Neural crest cell (in vitro differentiated cells): ENCODE measurements around the gene SLC25A23. TPM values are rescaled to one million over a fixed set of nuclear protein-coding genes. Genes with fewer than 3 reads are reported as not detected.
"Not testable (repeated sequence)": the region's sequence is repeated elsewhere in the genome, so short reads cannot be mapped to it uniquely, and the experiment has no call there.

Experiments
- DNase-seq: peaks from one replicate; pipeline ENCODE4 v3.0.0; 2021; ENCODE audit warnings: low read depth, mixed read lengths, low spot score
- H3K27ac Mint-ChIP-seq: one replicate; pipeline ENCODE4 v1.8.0; 2021; ENCODE audit warnings: mild to moderate bottlenecking, mixed read lengths; ENCODE audit not compliant: unreplicated experiment
- H3K27me3 Mint-ChIP-seq: 2 replicates; pipeline ENCODE4 v1.8.0; 2021; ENCODE audit warnings: low read depth, mild to moderate bottlenecking, mixed read lengths
- H3K36me3 Mint-ChIP-seq: 2 replicates; pipeline ENCODE4 v1.8.0; 2021; ENCODE audit warnings: low read depth, mild to moderate bottlenecking, mixed read lengths
- H3K4me1 Mint-ChIP-seq: 2 replicates; pipeline ENCODE4 v1.8.0; 2021; ENCODE audit warnings: mixed read lengths
- H3K4me3 Mint-ChIP-seq: one replicate; pipeline ENCODE4 v1.8.0; 2021; ENCODE audit warnings: mild to moderate bottlenecking, mixed read lengths
- H3K9me3 Mint-ChIP-seq: 2 replicates; pipeline ENCODE4 v1.8.0; 2021; ENCODE audit warnings: mixed read lengths
- CTCF ChIP-seq: fragments of 200-600 bp; sonication (generic); conservative IDR thresholded peaks from 2 replicates; pipeline ENCODE4 v1.5.0; 2021; ENCODE audit warnings: antibody characterized with exemption, mild to moderate bottlenecking
- total RNA-seq: library from RNA; stranded (reverse); gene quantifications from 2 replicates; pipeline ENCODE4 v1.2.1, GENCODE V29; 2021

SLC25A23 gene
- total RNA-seq, 1 donor from 2014 or later: 72.2 TPM

- Mint-ChIP-seq H3K9me3 (no peaks in the 10 kb centered on the region), H3K27ac (peak overlapping the region; percentile 31), H3K4me3 (no peak overlapping the region), H3K4me1 (no peaks in the 10 kb centered on the region), H3K36me3 (no peaks in the 10 kb centered on the region), H3K27me3 (peaks cover 19% of the 10 kb centered on the region)
- TF ChIP-seq CTCF: no peak
- DNase-seq: no peak
Measured at GRCh38 chr19:6431891-6432290, 27.7 kb downstream of the SLC25A23 start.

DNA sequence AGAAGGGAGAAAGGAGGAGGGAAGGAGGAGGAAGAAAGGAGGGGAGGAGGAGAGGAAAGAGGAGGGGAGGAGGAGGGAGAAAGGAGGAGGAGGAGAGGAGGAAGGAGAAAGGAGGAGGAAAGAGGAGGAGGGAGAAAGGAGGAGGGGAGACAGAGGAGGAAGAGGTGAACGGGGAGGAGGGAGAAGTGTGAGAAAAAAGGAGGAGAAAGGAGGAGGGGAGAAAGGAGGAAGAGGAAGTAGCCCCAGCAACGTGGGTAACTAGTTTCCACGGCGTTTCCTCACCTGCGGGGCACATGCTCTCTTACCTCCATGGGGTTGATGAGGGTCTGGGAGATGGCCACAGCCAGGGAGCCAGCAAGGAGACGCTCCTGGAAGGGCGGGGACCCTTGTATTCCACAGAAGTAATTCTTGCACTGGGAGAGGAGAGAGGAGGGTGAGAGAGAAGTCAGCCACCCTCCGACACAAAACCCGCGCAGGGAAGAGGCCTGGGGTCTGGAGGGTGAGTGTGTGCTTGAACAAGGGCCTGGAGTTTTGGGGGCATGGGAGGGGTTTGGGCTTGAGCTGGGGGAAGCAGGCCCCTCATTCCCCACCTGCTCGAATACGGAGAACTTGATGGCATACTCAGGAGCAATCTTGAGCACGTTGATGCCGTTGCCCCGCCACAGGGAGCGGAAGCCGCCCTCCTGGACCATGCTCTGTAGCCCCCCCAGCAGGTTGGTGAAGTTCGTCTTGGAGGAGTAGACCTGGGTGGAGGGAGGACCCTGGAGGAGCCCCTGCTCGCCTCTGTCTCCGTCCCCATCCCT is 30.0 kb downstream of the SLC25A23 start:
- H3K27me3 Mint-ChIP-seq: peaks cover 24% of the 10 kb centered on the region
- no peak for DNase-seq
- no peak overlapping the region for H3K27ac Mint-ChIP-seq
- peaks cover 2% of the 10 kb centered on the region for H3K9me3 Mint-ChIP-seq
- H3K36me3 Mint-ChIP-seq: no peaks in the 10 kb centered on the region
- peaks cover 7% of the 10 kb centered on the region for H3K4me1 Mint-ChIP-seq
- no peak for TF ChIP-seq CTCF
- no peak overlapping the region for H3K4me3 Mint-ChIP-seq

GRCh38 chr19:6428692-6429418 is 30.7 kb downstream of the SLC25A23 start:
- H3K9me3 Mint-ChIP-seq, H3K4me1 Mint-ChIP-seq, DNase-seq, H3K36me3 Mint-ChIP-seq, H3K4me3 Mint-ChIP-seq, H3K27ac Mint-ChIP-seq: not testable (repeated sequence)
- H3K27me3 Mint-ChIP-seq: peaks cover 24% of the 10 kb centered on the region

DNA sequence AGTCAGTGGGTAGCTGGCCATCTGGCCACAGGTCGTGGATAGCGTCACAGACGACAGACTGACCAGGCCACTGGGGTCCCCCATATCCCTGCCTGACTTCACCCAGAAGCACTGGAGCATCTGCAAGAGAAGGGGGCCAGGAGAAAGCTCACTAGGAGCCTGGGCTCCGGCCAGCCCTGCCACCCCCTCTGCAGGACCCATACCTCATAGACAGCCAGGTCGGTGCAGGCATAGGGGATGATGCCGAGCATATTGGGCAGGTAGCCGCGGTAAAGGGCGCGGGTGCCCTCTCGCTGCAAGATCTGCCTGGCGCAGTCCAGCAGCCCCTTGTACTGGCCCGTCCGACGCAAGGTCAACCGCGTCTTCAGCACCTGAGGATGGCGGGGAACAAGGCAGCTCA is 32.5 kb downstream of the SLC25A23 start:
- no peak for TF ChIP-seq CTCF
- H3K4me3 Mint-ChIP-seq: no peak overlapping the region
- peaks cover 2% of the 10 kb centered on the region for H3K9me3 Mint-ChIP-seq
- no peak overlapping the region for H3K27ac Mint-ChIP-seq
- peaks cover 24% of the 10 kb centered on the region for H3K4me1 Mint-ChIP-seq
- H3K36me3 Mint-ChIP-seq: peaks cover 2% of the 10 kb centered on the region
- peaks cover 24% of the 10 kb centered on the region for H3K27me3 Mint-ChIP-seq
- no peak for DNase-seq

GRCh38 chr19:6425732-6426620 is 33.6 kb downstream of the SLC25A23 start:
- TF ChIP-seq CTCF: peak; percentile 20
- peak overlapping the region; percentile 52 for H3K4me3 Mint-ChIP-seq
- peaks cover 2% of the 10 kb centered on the region for H3K9me3 Mint-ChIP-seq
- DNase-seq: no peak
- peaks cover 20% of the 10 kb centered on the region for H3K27me3 Mint-ChIP-seq
- H3K36me3 Mint-ChIP-seq: peaks cover 3% of the 10 kb centered on the region
- peaks cover 29% of the 10 kb centered on the region for H3K4me1 Mint-ChIP-seq
- H3K27ac Mint-ChIP-seq: peak overlapping the region; percentile 14
